ENCODE data around the gene PKM. TPM values are rescaled to one million over a fixed set of nuclear protein-coding genes. Genes with fewer than 3 reads are reported as not detected.

The PKM gene
- total and polyA plus RNA-seq, 9 of the 15 experiments (the other 6 are each of a cell fraction or from before 2014, with no cell fraction given): 140 to 825 (median 383) TPM

- TF ChIP-seq, protein P1, sequence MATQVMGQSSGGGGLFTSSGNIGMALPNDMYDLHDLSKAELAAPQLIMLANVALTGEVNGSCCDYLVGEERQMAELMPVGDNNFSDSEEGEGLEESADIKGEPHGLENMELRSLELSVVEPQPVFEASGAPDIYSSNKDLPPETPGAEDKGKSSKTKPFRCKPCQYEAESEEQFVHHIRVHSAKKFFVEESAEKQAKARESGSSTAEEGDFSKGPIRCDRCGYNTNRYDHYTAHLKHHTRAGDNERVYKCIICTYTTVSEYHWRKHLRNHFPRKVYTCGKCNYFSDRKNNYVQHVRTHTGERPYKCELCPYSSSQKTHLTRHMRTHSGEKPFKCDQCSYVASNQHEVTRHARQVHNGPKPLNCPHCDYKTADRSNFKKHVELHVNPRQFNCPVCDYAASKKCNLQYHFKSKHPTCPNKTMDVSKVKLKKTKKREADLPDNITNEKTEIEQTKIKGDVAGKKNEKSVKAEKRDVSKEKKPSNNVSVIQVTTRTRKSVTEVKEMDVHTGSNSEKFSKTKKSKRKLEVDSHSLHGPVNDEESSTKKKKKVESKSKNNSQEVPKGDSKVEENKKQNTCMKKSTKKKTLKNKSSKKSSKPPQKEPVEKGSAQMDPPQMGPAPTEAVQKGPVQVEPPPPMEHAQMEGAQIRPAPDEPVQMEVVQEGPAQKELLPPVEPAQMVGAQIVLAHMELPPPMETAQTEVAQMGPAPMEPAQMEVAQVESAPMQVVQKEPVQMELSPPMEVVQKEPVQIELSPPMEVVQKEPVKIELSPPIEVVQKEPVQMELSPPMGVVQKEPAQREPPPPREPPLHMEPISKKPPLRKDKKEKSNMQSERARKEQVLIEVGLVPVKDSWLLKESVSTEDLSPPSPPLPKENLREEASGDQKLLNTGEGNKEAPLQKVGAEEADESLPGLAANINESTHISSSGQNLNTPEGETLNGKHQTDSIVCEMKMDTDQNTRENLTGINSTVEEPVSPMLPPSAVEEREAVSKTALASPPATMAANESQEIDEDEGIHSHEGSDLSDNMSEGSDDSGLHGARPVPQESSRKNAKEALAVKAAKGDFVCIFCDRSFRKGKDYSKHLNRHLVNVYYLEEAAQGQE (IDR thresholded peaks at IDR 0.05; ENCODE audit: borderline replicate concordance): no peak
- TF ChIP-seq, protein P1 (CRISPR knock-in tag; IDR thresholded peaks at IDR 0.05; ENCODE audit: low read depth): no peak
- TF ChIP-seq KAT8 (IDR thresholded peaks at IDR 0.05; ENCODE audit: low read depth) (no peak), EP300 (IDR thresholded peaks at IDR 0.05; ENCODE audit: low read length) (peak; percentile 4; the same call in 1 of the 2 replicates), ETV6 (IDR thresholded peaks at IDR 0.05; ENCODE audit: borderline replicate concordance in 1 of 2, low read depth in 2 of 2, low read length in 1 of 2) (no peak), ETV6 (CRISPR knock-in tag; IDR thresholded peaks at IDR 0.05; ENCODE audit: borderline replicate concordance) (no peak), SRSF1 (IDR thresholded peaks at IDR 0.05; ENCODE audit: low read depth, low read length) (no peak), PTRF (tag; IDR thresholded peaks at IDR 0.05) (no peak), FOXA3 (CRISPR knock-in tag; conservative IDR thresholded peaks at IDR 0.05 in 1 of 2, IDR thresholded peaks at IDR 0.05 in 1 of 2) (no peak), HSF4 (CRISPR knock-in tag; IDR thresholded peaks at IDR 0.05; ENCODE audit: borderline replicate concordance) (no peak), EGR1 (conservative IDR thresholded peaks at IDR 0.05) (peak; percentile 92)
- TF ChIP-seq, protein P2, sequence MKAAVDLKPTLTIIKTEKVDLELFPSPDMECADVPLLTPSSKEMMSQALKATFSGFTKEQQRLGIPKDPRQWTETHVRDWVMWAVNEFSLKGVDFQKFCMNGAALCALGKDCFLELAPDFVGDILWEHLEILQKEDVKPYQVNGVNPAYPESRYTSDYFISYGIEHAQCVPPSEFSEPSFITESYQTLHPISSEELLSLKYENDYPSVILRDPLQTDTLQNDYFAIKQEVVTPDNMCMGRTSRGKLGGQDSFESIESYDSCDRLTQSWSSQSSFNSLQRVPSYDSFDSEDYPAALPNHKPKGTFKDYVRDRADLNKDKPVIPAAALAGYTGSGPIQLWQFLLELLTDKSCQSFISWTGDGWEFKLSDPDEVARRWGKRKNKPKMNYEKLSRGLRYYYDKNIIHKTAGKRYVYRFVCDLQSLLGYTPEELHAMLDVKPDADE (conservative IDR thresholded peaks at IDR 0.05; ENCODE audit: control insufficient read depth, low read depth, low read length): peak; percentile 17; the same call in 1 of the 2 replicates
- TF ChIP-seq, protein P3, sequence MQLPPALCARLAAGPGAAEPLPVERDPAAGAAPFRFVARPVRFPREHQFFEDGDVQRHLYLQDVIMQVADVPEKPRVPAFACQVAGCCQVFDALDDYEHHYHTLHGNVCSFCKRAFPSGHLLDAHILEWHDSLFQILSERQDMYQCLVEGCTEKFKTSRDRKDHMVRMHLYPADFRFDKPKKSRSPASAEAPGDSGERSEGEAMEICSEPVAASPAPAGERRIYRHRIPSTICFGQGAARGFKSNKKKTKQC (CRISPR knock-in tag; IDR thresholded peaks at IDR 0.05): no peak; the same call in 1 of the 2 replicates
- TF ChIP-seq, protein P4, sequence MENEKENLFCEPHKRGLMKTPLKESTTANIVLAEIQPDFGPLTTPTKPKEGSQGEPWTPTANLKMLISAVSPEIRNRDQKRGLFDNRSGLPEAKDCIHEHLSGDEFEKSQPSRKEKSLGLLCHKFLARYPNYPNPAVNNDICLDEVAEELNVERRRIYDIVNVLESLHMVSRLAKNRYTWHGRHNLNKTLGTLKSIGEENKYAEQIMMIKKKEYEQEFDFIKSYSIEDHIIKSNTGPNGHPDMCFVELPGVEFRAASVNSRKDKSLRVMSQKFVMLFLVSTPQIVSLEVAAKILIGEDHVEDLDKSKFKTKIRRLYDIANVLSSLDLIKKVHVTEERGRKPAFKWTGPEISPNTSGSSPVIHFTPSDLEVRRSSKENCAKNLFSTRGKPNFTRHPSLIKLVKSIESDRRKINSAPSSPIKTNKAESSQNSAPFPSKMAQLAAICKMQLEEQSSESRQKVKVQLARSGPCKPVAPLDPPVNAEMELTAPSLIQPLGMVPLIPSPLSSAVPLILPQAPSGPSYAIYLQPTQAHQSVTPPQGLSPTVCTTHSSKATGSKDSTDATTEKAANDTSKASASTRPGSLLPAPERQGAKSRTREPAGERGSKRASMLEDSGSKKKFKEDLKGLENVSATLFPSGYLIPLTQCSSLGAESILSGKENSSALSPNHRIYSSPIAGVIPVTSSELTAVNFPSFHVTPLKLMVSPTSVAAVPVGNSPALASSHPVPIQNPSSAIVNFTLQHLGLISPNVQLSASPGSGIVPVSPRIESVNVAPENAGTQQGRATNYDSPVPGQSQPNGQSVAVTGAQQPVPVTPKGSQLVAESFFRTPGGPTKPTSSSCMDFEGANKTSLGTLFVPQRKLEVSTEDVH (IDR thresholded peaks at IDR 0.05; ENCODE audit: low read depth, partially characterized antibody): peak; percentile 63
Measured at GRCh38 chr15:72230197-72231065, 559 bp downstream of the PKM start (continued).
